Stomach (tissue), 4 donors: ENCODE results near the gene KCNK13.

ENCODE experiments used
- CTCF ChIP-seq, 7 experiments: fragments of 450-650 bp in 4 of 7; fragments of 200-600 bp in 3 of 7; sonication (generic) in 3 of 7; IDR thresholded peaks; one replicate each; pipeline ENCODE4 v1.5.1; 2016 to 2019; ENCODE audit warnings: antibody characterized with exemption in 7 of 7, control low read depth in 2 of 7, mild to moderate bottlenecking in 1 of 7
- POLR2A ChIP-seq, 4 donors: fragments of 450-650 bp; IDR thresholded peaks; one replicate each; pipeline ENCODE4 v1.6.1; 2016; ENCODE audit warnings: antibody characterized with exemption in 4 of 4, control low read depth in 2 of 4, mild to moderate bottlenecking in 1 of 4, moderate library complexity in 1 of 4
- POLR2AphosphoS5 ChIP-seq, 3 donors: sonication (generic); formaldehyde crosslinking; IDR thresholded peaks; one replicate each; pipeline ENCODE4 v1.6.1; 2016; ENCODE audit warnings: antibody characterized with exemption in 3 of 3

GRCh38 chr14:90049390-90049789 lies 12.4 kb upstream of the KCNK13 start:
- TF ChIP-seq POLR2A (IDR thresholded peaks at IDR 0.05) (no peak), CTCF (IDR thresholded peaks at IDR 0.05) (no peak), POLR2AphosphoS5 (IDR thresholded peaks at IDR 0.05) (no peak)
